Smooth muscle cell (in vitro differentiated cells): ENCODE measurements around the gene AZIN2. TPM values are rescaled to one million over a fixed set of nuclear protein-coding genes. Genes with fewer than 3 reads are reported as not detected.

ENCODE experiments used
- DNase-seq: peaks from one replicate; lab custom pipeline; 2025; ENCODE audit not compliant: unreplicated experiment; lab: John Stamatoyannopoulos, UW
- H2AFZ ChIP-seq: fragments of 200-600 bp; sonication (generic); 2 replicates; pipeline ENCODE4 v1.6.0; 2016; ENCODE audit warnings: antibody characterized with exemption, low read depth, mild to moderate bottlenecking
- H3F3A ChIP-seq: fragments of 200-600 bp; sonication (generic); 2 replicates; pipeline ENCODE4 v1.6.0; 2017; ENCODE audit warnings: antibody characterized with exemption, low read depth
- H3K27ac ChIP-seq: fragments of 200-600 bp; sonication (generic); 2 replicates; pipeline ENCODE4 v1.5.1; 2016; ENCODE audit warnings: low read depth, mild to moderate bottlenecking
- H3K27me3 ChIP-seq: fragments of 200-600 bp; sonication (generic); 2 replicates; pipeline ENCODE4 v1.6.1; 2016; ENCODE audit warnings: low read depth, mild to moderate bottlenecking
- H3K36me3 ChIP-seq: fragments of 200-600 bp; sonication (generic); 2 replicates; pipeline ENCODE4 v1.5.1; 2016; ENCODE audit warnings: low read depth
- H3K4me1 ChIP-seq: fragments of 200-600 bp; sonication (generic); 2 replicates; pipeline ENCODE4 v1.5.1; 2016; ENCODE audit warnings: low read depth
- H3K4me2 ChIP-seq: fragments of 200-600 bp; sonication (generic); 2 replicates; pipeline ENCODE4 v1.6.0; 2016; ENCODE audit warnings: mild to moderate bottlenecking
- H3K4me3 ChIP-seq: fragments of 200-600 bp; sonication (generic); 2 replicates; pipeline ENCODE4 v1.5.1; 2016; ENCODE audit warnings: mild to moderate bottlenecking
- H3K79me2 ChIP-seq: fragments of 200-600 bp; sonication (generic); 2 replicates; pipeline ENCODE4 v1.6.0; 2016; ENCODE audit warnings: low read depth, mild to moderate bottlenecking
- H3K9ac ChIP-seq: fragments of 200-600 bp; sonication (generic); 2 replicates; pipeline ENCODE4 v1.6.0; 2016; ENCODE audit warnings: low read depth
- H3K9me3 ChIP-seq: fragments of 200-600 bp; sonication (generic); replicated peaks from 2 replicates; pipeline ENCODE4 v1.5.1; 2016; ENCODE audit warnings: low read depth
- H4K20me1 ChIP-seq: fragments of 200-600 bp; sonication (generic); 2 replicates; pipeline ENCODE4 v1.6.0; 2016; ENCODE audit warnings: low read depth
- WGBS: methylation state at CpG from one replicate; pipeline ENCODE4 v1.1.7; 2016; ENCODE audit warnings: low lambda C conversion rate; 5-methylcytosine and 5-hydroxymethylcytosine counted together
- polyA plus RNA-seq: library from polyadenylated mRNA; unstranded; fragments of >200 nt; fragmentation: Nextera tagmentation; extraction: Ambion mirVana; gene quantifications from 2 replicates; pipeline ENCODE4 v1.2.1, GENCODE V29; 2016
- total RNA-seq: library from RNA; depleted of rRNA; stranded (reverse); fragments of >200 nt; gene quantifications from 2 replicates; pipeline ENCODE4 v1.2.3, GENCODE V29; 2014
- TF ChIP-seq, protein P1 (sequence below): fragments of 200-600 bp; sonication (generic); IDR thresholded peaks from 2 replicates; pipeline ENCODE4 v1.5.1; 2017; ENCODE audit warnings: borderline replicate concordance, mild to moderate bottlenecking, antibody characterized with exemption; ENCODE audit not compliant: insufficient read depth, poor library complexity, severe bottlenecking

Gene AZIN2
- total and polyA plus RNA-seq, 2 experiments from 2014 or later: 7.9 to 33.5 TPM

DNA sequence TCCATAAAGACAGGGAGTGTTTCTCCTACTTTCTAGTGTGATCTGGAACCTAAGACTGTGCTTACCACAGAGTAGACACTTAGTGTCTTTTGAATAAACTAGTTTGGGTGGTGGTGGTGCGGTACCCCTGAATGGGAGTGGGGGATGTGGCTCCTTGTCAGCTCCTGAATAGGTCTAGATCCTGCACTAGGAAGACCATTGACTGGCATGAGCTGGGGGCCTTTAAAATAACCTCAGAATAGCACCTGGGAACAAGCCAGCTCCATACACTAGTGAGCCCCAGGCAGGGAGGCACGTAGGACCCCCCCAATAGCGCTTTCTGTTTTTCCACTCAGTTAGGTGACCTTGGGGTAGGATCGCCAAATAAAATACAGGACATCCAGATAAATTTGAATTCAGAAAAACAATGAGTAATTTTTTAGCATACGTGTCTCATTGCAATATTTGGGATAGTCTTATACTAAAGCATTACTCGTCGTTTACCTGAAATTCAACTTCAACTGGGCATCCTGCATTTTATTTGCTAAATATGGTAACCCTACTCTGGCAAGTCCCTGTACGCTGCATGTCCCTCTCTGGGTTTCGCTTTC, 45.6 kb downstream of the AZIN2 start:
- TF ChIP-seq, protein P1, sequence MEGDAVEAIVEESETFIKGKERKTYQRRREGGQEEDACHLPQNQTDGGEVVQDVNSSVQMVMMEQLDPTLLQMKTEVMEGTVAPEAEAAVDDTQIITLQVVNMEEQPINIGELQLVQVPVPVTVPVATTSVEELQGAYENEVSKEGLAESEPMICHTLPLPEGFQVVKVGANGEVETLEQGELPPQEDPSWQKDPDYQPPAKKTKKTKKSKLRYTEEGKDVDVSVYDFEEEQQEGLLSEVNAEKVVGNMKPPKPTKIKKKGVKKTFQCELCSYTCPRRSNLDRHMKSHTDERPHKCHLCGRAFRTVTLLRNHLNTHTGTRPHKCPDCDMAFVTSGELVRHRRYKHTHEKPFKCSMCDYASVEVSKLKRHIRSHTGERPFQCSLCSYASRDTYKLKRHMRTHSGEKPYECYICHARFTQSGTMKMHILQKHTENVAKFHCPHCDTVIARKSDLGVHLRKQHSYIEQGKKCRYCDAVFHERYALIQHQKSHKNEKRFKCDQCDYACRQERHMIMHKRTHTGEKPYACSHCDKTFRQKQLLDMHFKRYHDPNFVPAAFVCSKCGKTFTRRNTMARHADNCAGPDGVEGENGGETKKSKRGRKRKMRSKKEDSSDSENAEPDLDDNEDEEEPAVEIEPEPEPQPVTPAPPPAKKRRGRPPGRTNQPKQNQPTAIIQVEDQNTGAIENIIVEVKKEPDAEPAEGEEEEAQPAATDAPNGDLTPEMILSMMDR: no peak
- no peak overlapping the region for H2AFZ ChIP-seq

DNA sequence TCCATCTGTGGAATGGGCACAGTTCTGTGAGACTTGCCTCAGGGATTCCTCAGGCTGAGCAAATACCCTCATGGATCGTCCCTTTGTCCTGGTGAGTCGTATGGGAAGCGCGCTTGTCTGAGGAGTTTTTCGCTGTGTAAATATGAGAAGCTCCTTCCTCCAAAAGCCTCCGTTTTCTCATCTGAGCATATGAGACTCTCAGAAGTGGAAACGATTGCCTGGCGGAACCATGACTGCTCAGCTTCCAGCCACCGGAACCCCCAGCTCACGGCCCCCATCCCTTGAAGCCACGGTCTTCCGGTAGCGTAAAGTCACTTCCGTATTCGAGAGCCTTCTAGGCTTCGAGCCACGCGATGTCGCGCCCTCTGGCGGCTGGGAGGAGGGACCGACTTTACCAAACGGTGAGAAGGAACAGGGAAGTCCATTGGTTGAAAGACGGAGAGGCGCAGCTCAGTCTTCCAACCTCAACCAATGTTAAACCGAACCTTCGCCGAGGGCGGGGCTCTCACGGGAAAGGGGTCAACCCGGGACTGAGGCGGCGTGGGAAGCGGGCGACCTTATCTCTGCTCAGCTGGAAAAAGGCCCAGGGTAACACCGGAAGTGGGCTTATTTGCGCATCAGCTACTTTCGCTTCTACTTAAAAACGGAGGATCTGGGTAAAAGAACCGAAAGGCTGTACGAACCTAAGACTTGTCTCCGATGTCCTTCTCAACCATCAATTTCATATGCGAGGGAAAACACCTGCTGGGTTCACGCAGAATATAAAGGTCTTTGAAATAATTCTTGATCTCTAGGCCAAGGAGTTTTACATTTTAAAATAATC, 46.3 kb downstream of the AZIN2 start:
- H2AFZ ChIP-seq: no peak overlapping the region
- no peak overlapping the region for H3K27ac ChIP-seq
- no peak for DNase-seq
- TF ChIP-seq, protein P1: peak; percentile 45
- no peaks in the 10 kb centered on the region for H3K9me3 ChIP-seq
- no peaks in the 10 kb centered on the region for H3K4me1 ChIP-seq
- no peaks in the 10 kb centered on the region for H3K79me2 ChIP-seq
- H3K9ac ChIP-seq: no peak overlapping the region
- peak overlapping the region; percentile 27 for H3K4me3 ChIP-seq
- H3K4me2 ChIP-seq: peak overlapping the region; percentile 12
- no peaks in the 10 kb centered on the region for H3K36me3 ChIP-seq
- no peaks in the 10 kb centered on the region for H3F3A ChIP-seq
- 77% methylated on average over 44 of the region's 44 CpGs for WGBS
- H3K27me3 ChIP-seq: no peaks in the 10 kb centered on the region
- H4K20me1 ChIP-seq: no peaks in the 10 kb centered on the region

More for the DNA sequence above, 45.6 kb downstream of the AZIN2 start:
- Histone ChIP-seq H3K79me2 (no peaks in the 10 kb centered on the region), H4K20me1 (no peaks in the 10 kb centered on the region), H3K27ac (no peak overlapping the region), H3K4me3 (peak overlapping the region; percentile 27), H3K9ac (no peak overlapping the region), H3K4me2 (no peak overlapping the region), H3K36me3 (no peaks in the 10 kb centered on the region), H3F3A (no peaks in the 10 kb centered on the region), H3K4me1 (no peaks in the 10 kb centered on the region), H3K9me3 (no peaks in the 10 kb centered on the region), H3K27me3 (no peaks in the 10 kb centered on the region)
- no peak for DNase-seq
- 94% methylated on average over 9 of the region's 9 CpGs for whole genome bisulfite sequencing

DNA sequence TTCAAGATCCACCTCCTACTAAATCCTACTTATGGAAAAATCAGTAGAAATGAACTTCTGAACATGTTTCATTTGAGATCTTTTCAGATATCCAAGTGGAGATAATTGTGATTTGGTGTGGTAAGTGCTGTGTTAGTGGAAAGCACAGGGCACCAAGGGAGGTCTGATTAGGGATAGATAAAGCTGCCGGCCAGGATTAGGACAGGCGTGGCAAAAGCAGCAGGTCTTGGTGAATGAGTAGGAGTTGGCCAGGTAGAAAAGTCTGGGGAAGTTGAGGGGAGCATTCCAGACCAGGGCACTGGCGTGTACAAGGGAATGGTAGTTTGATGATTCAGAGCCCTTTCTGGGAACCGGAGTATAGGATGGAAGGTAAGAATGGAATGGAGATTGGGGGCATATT, 47.8 kb downstream of the AZIN2 start:
- Histone ChIP-seq H3K4me1 (no peaks in the 10 kb centered on the region), H3K36me3 (no peaks in the 10 kb centered on the region), H3K27ac (no peak overlapping the region), H3K9me3 (no peaks in the 10 kb centered on the region), H3F3A (no peaks in the 10 kb centered on the region), H3K79me2 (no peaks in the 10 kb centered on the region), H3K4me2 (no peak overlapping the region), H2AFZ (no peak overlapping the region), H3K27me3 (no peaks in the 10 kb centered on the region), H4K20me1 (no peaks in the 10 kb centered on the region), H3K4me3 (no peak overlapping the region), H3K9ac (no peak overlapping the region)
- no peak for DNase-seq
- WGBS: 68% methylated on average over 4 of the region's 4 CpGs
- TF ChIP-seq, protein P1: no peak
